ENCODE measurements around the gene ALKBH4. TPM values are rescaled to one million over a fixed set of nuclear protein-coding genes. Genes with fewer than 3 reads are reported as not detected.

ALKBH4 gene
- total and polyA plus RNA-seq, 10 of the 15 experiments (the other 5 are each of a cell fraction or from before 2014, with no cell fraction given): 4.1 to 16.9 (median 11.3) TPM

GRCh38 chr7:102464577-102465280 lies at the start of gene ALKBH4, which contains the start of gene LRWD1 (continued):
- peak in 2 of 3 experiments; percentile 12 to 38; a peak in 4 of 6 replicates for TF ChIP-seq CTCF (IDR thresholded peaks at IDR 0.05 in 2 of 3, conservative IDR thresholded peaks at IDR 0.05 in 1 of 3; ENCODE audit: control insufficient read depth in 2 of 3, extremely low read depth in 1 of 3, insufficient read depth in 1 of 3, low read depth in 3 of 3, low read length in 3 of 3)
- peak; percentile 77; the same call in 1 of the 2 replicates for TF ChIP-seq TAF1 (IDR thresholded peaks at IDR 0.05; ENCODE audit: borderline replicate concordance, low read depth, low read length)
- TF ChIP-seq POLR2AphosphoS2 (IDR thresholded peaks at IDR 0.05; ENCODE audit: low read depth, low read length): 0 out of 2 replicates have a peak, but pooled peaks have one; percentile 33
- no peak for TF ChIP-seq SMAD1 (IDR thresholded peaks at IDR 0.05; ENCODE audit: low read depth, partially characterized antibody)
- TF ChIP-seq CEBPB (IDR thresholded peaks at IDR 0.05; ENCODE audit: borderline replicate concordance in 1 of 2, low read depth in 2 of 2, low read length in 2 of 2): 0 out of 4 replicates have a peak, but pooled peaks of 1 of the 2 experiments have one; percentile 5
- TF ChIP-seq ZNF24 (IDR thresholded peaks at IDR 0.05): 0 out of 2 replicates have a peak, but pooled peaks have one; percentile 16
- TF ChIP-seq YBX1 (IDR thresholded peaks at IDR 0.05): no peak
- no peak for TF ChIP-seq HSF1 (IDR thresholded peaks at IDR 0.05; ENCODE audit: low read depth, low read length)
- TF ChIP-seq HCFC1 (IDR thresholded peaks at IDR 0.05; ENCODE audit: low read length): peak; percentile 95
- TF ChIP-seq RAD21 (IDR thresholded peaks at IDR 0.05; ENCODE audit: insufficient read depth, low read depth, low read length): 0 out of 2 replicates have a peak, but pooled peaks have one; percentile 11
- peak; percentile 69 for TF ChIP-seq KLF5 (IDR thresholded peaks at IDR 0.05; ENCODE audit: partially characterized antibody)
- no peak for TF ChIP-seq ZBTB40 (IDR thresholded peaks at IDR 0.05; ENCODE audit: borderline replicate concordance)
- TF ChIP-seq SMARCA5 (IDR thresholded peaks at IDR 0.05): no peak; the same call in 1 of the 2 replicates
- no peak for TF ChIP-seq BCLAF1 (IDR thresholded peaks at IDR 0.05)
- TF ChIP-seq CREM (IDR thresholded peaks at IDR 0.05; ENCODE audit: low read depth): peak; percentile 58; the same call in 1 of the 2 replicates
- no peak for TF ChIP-seq IRF4 (IDR thresholded peaks at IDR 0.05; ENCODE audit: low read depth, low read length)
- TF ChIP-seq MEF2B (IDR thresholded peaks at IDR 0.05; ENCODE audit: partially characterized antibody, poor library complexity, severe bottlenecking): no peak
- TF ChIP-seq EP300 (IDR thresholded peaks at IDR 0.05; ENCODE audit: borderline replicate concordance in 1 of 2, control insufficient read depth in 1 of 2, low read depth in 2 of 2, low read length in 2 of 2): peak in 1 of 2 experiments; percentile 11; a peak in 1 of 4 replicates

Data from GM12878 (cell line).